Motor neuron (in vitro differentiated cells): ENCODE data around the gene ITIH4. TPM values are rescaled to one million over a fixed set of nuclear protein-coding genes. Genes with fewer than 3 reads are reported as not detected.
A peak's percentile ranks its signal among the peaks of the same experiment; 100 is the strongest.

Experiments
- ATAC-seq, 8 experiments: fragments of 200-7000 bp; cut with Tn5 transposase; replicated peaks in 6 of 8; 2 replicates each; pipeline ENCODE4 v1.8.0; 2021; ENCODE audit warnings: mild to moderate bottlenecking in 8 of 8, moderate library complexity in 8 of 8
- H3K27ac ChIP-seq, 2 donors: fragments of 250-450 bp; sonication (Bioruptor Pico); 2 replicates each; pipeline ENCODE4 v1.9.0; 2021; ENCODE audit warnings: antibody characterized with exemption in 2 of 2, mild to moderate bottlenecking in 2 of 2, moderate library complexity in 1 of 2
- H3K4me1 ChIP-seq, 2 donors: fragments of 250-450 bp; sonication (Bioruptor Pico); replicated peaks in 1 of 2; 2 replicates each; pipeline ENCODE4 v1.6.1; 2021; ENCODE audit warnings: antibody characterized with exemption in 2 of 2, mild to moderate bottlenecking in 2 of 2, moderate library complexity in 1 of 2
- H3K4me3 ChIP-seq, 5 donors: fragments of 250-450 bp; sonication (Bioruptor Pico); 2 replicates each; pipeline ENCODE4 v1.9.0; 2021; ENCODE audit warnings: antibody characterized with exemption in 5 of 5, mild to moderate bottlenecking in 5 of 5, moderate library complexity in 4 of 5
- WGBS, 10 experiments: fragments of 450-650 bp; shearing (Covaris generic); methylation state at CpG; one replicate each; pipeline ENCODE4 v1.0.0; 2022; 5-methylcytosine and 5-hydroxymethylcytosine counted together
- in situ Hi-C, 9 experiments: fragments of 400-800 bp; cut with MboI; loops; one replicate each; pipeline ENCODE4 v1.15.0; 2021; ENCODE audit warnings: low sequenced_read_pairs in 9 of 9, low pct_unique_long_range_greater_than_20kb in 2 of 9; ENCODE audit not compliant: unreplicated experiment in 9 of 9
- total RNA-seq, 8 experiments: library from RNA; unstranded; fragments of 300-600 nt; gene quantifications; 2 replicates each; pipeline versions ENCODE4 v1.2.3 to v1.2.4, GENCODE V29; 2022

ITIH4 gene
- total RNA-seq = 1 to 10 TPM; 1.4 to 7.0 (median 2.6) TPM

DNA sequence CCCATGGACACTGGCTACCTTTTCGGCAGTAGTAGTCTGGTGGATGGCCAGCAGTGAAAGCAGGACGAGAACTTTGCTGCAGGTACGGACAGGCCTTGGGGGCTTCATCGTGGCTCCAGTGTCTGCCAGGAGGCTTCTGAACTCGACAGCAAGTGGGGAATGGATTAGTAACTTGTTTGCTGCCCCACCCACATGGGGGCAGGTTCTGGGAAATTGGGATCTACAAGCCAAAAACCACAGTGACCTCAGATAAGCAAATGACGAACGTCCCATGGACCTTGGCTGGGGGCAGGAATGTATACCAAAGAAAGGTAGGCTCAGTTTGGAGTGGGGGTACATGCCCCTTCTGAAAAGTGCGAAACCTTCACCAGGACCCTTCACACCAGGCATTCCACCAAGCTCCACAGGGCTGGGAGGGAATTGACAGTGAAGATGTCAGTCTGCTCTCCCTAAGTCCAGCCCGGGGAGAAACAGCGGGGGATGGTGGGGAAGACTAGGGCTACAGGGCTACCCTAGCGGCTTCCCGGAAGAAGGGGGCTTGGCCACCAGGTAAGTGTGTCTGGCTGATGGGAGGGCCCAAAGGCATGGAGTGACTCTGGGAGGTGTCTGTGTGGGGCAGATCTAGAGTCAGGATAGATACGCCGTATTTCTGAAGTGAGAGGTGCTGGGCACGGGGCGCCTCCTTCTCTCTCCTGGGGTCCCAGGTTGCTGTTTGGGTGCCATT lies at the start of gene ITIH4:
TSS of gene ITIH4 (minus strand) at position 138 of the 724 bp plus-strand sequence. CDS start at position 108, 30 bp downstream.
- in situ Hi-C loops = no loop called here
- no peak within 1 kb of the TSS for H3K4me3 ChIP-seq
- ATAC-seq = no peak
- H3K27ac ChIP-seq = no peak within 1 kb of the TSS
- H3K4me1 ChIP-seq = peaks cover 13 to 18% of the 10 kb centered on the region in 2 donors
- WGBS, 10 experiments = 66 to 100% (median 81%) methylated on average over 1 to 12 of the region's 16 CpGs; no CpG with 5 or more reads in 2 of the 10 experiments

DNA sequence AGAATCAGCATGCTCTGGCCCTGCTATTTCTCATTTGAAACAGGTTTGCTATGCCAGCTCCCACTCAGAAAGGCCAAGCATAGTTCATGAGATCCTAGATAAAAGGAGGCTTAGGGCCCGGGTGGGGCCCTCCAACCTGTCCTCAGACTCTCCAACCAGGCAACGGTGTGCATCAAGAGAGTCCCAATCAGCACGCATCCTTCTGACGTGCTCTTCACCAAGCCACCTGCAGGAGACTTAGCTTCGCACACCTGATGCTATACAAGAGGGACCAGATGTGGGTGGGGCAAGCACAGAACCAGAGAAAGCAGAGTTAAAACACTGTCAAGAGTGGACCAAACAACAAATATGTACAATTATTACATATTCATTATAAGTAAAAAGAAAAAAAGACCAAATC lies 49.6 kb upstream of the ITIH4 start:
- no peak overlapping the region for H3K4me3 ChIP-seq
- WGBS, 10 experiments = 60 to 100% (median 89%) methylated on average over 1 to 5 of the region's 5 CpGs; no CpG with 5 or more reads in 4 of the 10 experiments
- no peaks in the 10 kb centered on the region for H3K4me1 ChIP-seq
- no peak overlapping the region for H3K27ac ChIP-seq
- ATAC-seq = no peak
- in situ Hi-C loops = loop anchor here in 1 of 9 experiments (25.0 kb wide), 1 partner anchor 182 kb away; no protein-coding TSS in a partner anchor

DNA sequence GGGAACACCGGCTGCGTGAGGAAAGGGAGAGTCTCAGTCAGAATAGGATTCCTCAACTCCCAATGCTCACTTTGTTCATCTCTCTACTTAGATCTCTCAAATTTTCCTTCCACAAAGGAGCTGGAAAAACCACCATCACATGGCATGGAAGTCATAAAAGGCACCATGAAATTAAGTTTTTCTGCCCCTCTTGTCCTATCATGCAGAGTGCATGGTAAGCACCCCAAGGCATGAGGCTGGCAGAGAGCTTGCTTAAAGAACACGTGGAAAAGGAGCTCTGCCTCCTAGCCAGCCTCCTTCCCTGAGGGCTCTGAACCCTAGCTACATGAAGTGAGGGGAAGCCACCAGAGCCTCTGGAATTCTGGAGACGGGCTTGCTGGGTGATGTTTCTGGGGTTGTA lies 49.1 kb upstream of the ITIH4 start:
- WGBS, 10 experiments = 90 to 100% (median 100%) methylated on average over 1 to 3 of the region's 4 CpGs; no CpG with 5 or more reads in 3 of the 10 experiments
- in situ Hi-C loops = loop anchor here in 1 of 9 experiments (25.0 kb wide), 1 partner anchor 183 kb away; no protein-coding TSS in a partner anchor
- Histone ChIP-seq H3K4me3 (no peak overlapping the region), H3K4me1 (no peaks in the 10 kb centered on the region), H3K27ac (no peak overlapping the region)
- ATAC-seq = no peak

DNA sequence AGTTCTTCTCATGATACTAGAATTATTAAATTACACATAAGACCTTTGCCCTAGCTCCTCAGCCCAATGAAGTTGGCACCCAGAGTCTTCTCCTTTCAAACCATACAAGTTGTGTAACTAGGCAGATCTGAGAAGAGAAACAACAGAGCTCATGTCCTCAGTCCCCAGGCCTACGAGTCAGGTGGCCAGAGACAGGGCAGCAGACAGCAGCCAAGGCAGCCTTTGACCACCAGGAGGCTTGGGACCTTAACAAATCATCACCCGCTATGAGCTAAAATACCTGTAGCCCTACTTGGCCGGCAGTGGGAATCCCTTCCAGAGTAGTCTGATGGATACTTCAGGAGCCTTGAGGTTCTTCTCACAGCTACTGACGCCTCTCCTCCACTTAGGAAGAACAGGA lies 48.6 kb upstream of the ITIH4 start:
- no peak overlapping the region for H3K27ac ChIP-seq
- H3K4me1 ChIP-seq = no peaks in the 10 kb centered on the region
- 90 to 100% (median 96%) methylated on average over 1 to 3 of the region's 4 CpGs; no CpG with 5 or more reads in 1 of the 10 experiments for WGBS, 10 experiments
- no peak for ATAC-seq
- in situ Hi-C loops = loop anchor here in 1 of 9 experiments (25.0 kb wide), 1 partner anchor 183 kb away; no protein-coding TSS in a partner anchor
- H3K4me3 ChIP-seq = no peak overlapping the region

- in situ Hi-C loops = loop anchor here in 1 of 9 experiments (25.0 kb wide), 1 partner anchor 185 kb away; no protein-coding TSS in a partner anchor
- 100% methylated on average over 1 of the region's 3 CpGs; no CpG with 5 or more reads in 6 of the 10 experiments for WGBS, 10 experiments
Observed at GRCh38 chr3:52877085-52877484, 46.6 kb upstream of the ITIH4 start.

GRCh38 chr3:52874864-52875587 lies 44.6 kb upstream of the ITIH4 start:
- in situ Hi-C loops = loop anchor here in 2 of 9 experiments (25.0 kb wide), 2 partner anchors 187 to 212 kb away; no protein-coding TSS in a partner anchor
- Histone ChIP-seq H3K4me3 (no peak overlapping the region), H3K4me1 (peaks cover 13 to 14% of the 10 kb centered on the region in 2 donors), H3K27ac (no peak overlapping the region)
- no peak for ATAC-seq
- 20 to 100% (median 92%) methylated on average over 1 to 5 of the region's 9 CpGs for WGBS, 10 experiments

More at GRCh38 chr3:52877085-52877484, 46.6 kb upstream of the ITIH4 start:
- Histone ChIP-seq H3K4me3 (no peak overlapping the region), H3K27ac (no peak overlapping the region), H3K4me1 (peaks cover 11 to 13% of the 10 kb centered on the region in 2 donors)
- ATAC-seq = no peak

DNA sequence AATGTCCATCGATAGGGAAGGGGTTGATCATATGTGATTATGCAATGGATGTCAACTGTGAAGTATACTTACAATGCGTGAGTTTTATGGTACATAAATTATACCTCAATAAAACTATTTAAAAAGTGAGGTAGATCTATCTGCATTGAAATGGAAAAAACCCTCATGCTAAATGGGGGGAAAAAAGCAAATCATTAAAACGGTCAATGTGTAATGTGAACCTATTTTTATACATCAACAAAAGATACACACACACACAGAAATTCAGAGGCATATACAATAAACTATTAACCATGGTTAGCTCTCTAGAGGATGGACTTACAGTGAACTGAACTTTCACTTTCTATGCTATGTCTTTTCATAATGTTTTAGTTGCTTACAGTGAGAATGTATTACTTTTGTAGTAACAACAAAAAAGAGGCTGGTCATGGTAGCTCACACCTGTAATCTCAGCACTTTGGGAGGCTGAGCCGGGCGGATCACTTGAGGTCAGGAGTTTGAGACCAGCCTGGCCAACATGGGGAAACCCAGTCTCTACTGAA lies 43.8 kb upstream of the ITIH4 start:
- 67 to 97% (median 82%) methylated on average over 1 to 5 of the region's 5 CpGs; no CpG with 5 or more reads in 2 of the 10 experiments for WGBS, 10 experiments
- Histone ChIP-seq H3K4me1 (peaks cover 13 to 14% of the 10 kb centered on the region in 2 donors), H3K4me3 (no peak overlapping the region), H3K27ac (no peak overlapping the region)
- ATAC-seq = no peak
- in situ Hi-C loops = loop anchor here in 1 of 9 experiments (25.0 kb wide), 1 partner anchor 213 kb away; no protein-coding TSS in a partner anchor

- Histone ChIP-seq H3K4me1 (peaks cover 13 to 14% of the 10 kb centered on the region in 2 donors), H3K27ac (no peak overlapping the region), H3K4me3 (no peak overlapping the region)
- 32 to 100% (median 81%) methylated on average over 1 to 8 of the region's 8 CpGs; no CpG with 5 or more reads in 1 of the 10 experiments for WGBS, 10 experiments
- peak in 7 of 8 experiments; percentile 21 to 89 (median 55) for ATAC-seq
- in situ Hi-C loops = loop anchor here in 1 of 9 experiments (25.0 kb wide), 1 partner anchor 214 kb away; no protein-coding TSS in a partner anchor
Observed at GRCh38 chr3:52873433-52874159, 43.1 kb upstream of the ITIH4 start.

GRCh38 chr3:52872245-52872644 lies 41.8 kb upstream of the ITIH4 start:
- in situ Hi-C loops = loop anchor here in 1 of 9 experiments (25.0 kb wide), 1 partner anchor 215 kb away; no protein-coding TSS in a partner anchor
- peak in 1 of 8 experiments; percentile 16 for ATAC-seq
- Histone ChIP-seq H3K4me1 (peaks cover 13 to 14% of the 10 kb centered on the region in 2 donors), H3K27ac (no peak overlapping the region), H3K4me3 (no peak overlapping the region)
- 80 to 100% (median 95%) methylated on average over 1 to 3 of the region's 3 CpGs; no CpG with 5 or more reads in 5 of the 10 experiments for WGBS, 10 experiments

DNA sequence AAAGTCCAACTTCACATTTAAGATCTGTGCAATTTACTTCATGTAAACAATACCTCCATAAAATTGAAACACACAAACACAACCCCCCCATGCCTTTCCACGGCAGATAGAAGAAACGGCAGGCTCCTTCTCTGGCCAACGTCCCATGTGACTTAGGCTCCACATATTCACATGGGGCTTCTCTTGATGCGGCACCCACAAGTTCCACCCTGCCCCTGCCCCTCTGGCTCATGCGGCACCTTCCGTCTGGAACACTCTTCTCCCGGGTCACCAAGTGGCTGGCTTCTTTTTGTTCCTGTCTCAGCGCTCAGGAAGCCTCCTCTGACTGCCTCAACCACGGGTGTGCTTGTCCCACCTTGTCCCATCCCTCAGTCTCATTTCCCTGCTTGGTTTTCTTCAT lies 41.3 kb upstream of the ITIH4 start:
- ATAC-seq = no peak
- Histone ChIP-seq H3K4me1 (peaks cover 13 to 14% of the 10 kb centered on the region in 2 donors), H3K4me3 (no peak overlapping the region), H3K27ac (no peak overlapping the region)
- in situ Hi-C loops = loop anchor here in 1 of 9 experiments (25.0 kb wide), 1 partner anchor 216 kb away; no protein-coding TSS in a partner anchor
- WGBS, 10 experiments = 20 to 100% (median 80%) methylated on average over 1 to 9 of the region's 9 CpGs; no CpG with 5 or more reads in 3 of the 10 experiments

- in situ Hi-C loops = loop anchor here in 1 of 9 experiments (25.0 kb wide), 1 partner anchor 217 kb away; no protein-coding TSS in a partner anchor
Observed at GRCh38 chr3:52870471-52870870, 40.0 kb upstream of the ITIH4 start.

DNA sequence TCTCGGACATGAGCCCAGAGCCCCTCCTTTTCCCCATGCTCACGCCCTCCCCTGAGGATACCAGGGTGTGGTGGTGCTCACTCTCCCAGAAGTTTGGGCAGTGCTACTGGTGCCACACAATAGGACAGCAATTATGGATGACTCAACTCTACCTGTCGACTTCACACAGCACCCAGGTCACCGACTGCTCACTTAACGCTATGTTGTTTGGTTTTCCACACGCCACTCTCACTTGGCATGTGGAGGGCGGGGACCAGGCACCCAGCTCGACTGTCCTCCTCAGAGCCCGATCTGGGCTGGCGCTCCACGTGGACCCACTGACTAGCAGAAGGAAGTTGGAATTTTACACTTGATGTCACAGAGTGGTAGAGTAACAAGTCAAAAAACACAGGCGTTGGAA lies 36.0 kb upstream of the ITIH4 start:
- ATAC-seq = no peak
- Histone ChIP-seq H3K27ac (no peak overlapping the region), H3K4me1 (no peaks in the 10 kb centered on the region), H3K4me3 (no peak overlapping the region)
- in situ Hi-C loops = loop anchor here in 1 of 9 experiments (25.0 kb wide), 1 partner anchor 221 kb away; no protein-coding TSS in a partner anchor
- WGBS, 10 experiments = 89 to 100% (median 95%) methylated on average over 2 to 9 of the region's 12 CpGs; no CpG with 5 or more reads in 6 of the 10 experiments

More at GRCh38 chr3:52870471-52870870, 40.0 kb upstream of the ITIH4 start:
- H3K4me1 ChIP-seq = peaks cover 13 to 14% of the 10 kb centered on the region in 2 donors
- ATAC-seq = no peak
- no peak overlapping the region for H3K4me3 ChIP-seq
- 88 to 100% (median 100%) methylated on average over 1 to 6 of the region's 10 CpGs; no CpG with 5 or more reads in 5 of the 10 experiments for WGBS, 10 experiments
- H3K27ac ChIP-seq = no peak overlapping the region
